ENCODE data around the gene ZFP30. TPM values are rescaled to one million over a fixed set of nuclear protein-coding genes. Genes with fewer than 3 reads are reported as not detected.
A peak's percentile ranks its signal among the peaks of the same experiment; 100 is the strongest.

ZFP30 gene
- total and polyA plus RNA-seq, 2 of the 13 experiments (the other 11 are each of a cell fraction or from before 2014, with no cell fraction given), result 3.4 to 19.2 TPM

DNA sequence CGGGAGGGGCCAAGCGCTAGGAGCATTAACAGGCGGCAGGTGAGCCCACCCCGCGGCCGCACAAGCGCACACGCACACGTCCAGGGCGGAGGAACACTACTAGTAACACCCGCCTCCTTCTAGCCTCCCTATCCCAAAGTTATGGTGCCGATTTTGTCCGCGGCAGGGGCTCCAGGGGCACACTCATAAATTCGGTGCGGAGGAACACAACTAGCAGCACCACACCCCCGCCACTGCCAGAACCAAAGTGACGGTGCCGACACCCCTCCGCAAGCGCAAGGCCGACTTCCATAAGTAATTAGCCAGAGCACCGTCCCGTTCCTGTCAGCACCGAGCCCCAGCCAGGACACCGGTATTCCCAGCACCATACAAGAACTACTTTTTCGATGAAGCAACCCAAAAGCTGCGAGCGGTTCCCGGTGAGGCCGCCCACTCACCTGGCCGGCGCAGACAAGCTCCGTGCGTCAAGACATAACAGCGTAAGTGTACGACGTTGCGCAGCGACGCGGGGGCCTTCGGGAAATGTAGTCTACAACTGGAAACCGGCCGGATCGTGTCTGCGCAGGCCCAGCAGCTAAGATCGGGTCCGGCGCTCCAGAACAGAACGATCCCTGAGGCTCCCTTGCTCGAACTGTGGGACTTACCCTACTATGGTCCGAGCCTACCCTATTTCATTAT is 60.8 kb downstream of the ZFP30 start, which contains the start of the genes ZNF540 and ZNF571 (continued):
- TF ChIP-seq ATF7-NPFF (CRISPR knock-in tag; IDR thresholded peaks at IDR 0.05; ENCODE audit: low read depth), result no peak
- TF ChIP-seq CERS6 (CRISPR knock-in tag; IDR thresholded peaks at IDR 0.05), result no peak
- TF ChIP-seq NCOR1 (IDR thresholded peaks at IDR 0.05; ENCODE audit: borderline replicate concordance, low read length), result no peak
- 0 out of 2 replicates have a peak, but pooled peaks have one; percentile 50 for TF ChIP-seq KLF15 (CRISPR knock-in tag; IDR thresholded peaks at IDR 0.05; ENCODE audit: borderline replicate concordance)
- TF ChIP-seq ZKSCAN5 (CRISPR knock-in tag; IDR thresholded peaks at IDR 0.05), result no peak
- TF ChIP-seq, protein P1, sequence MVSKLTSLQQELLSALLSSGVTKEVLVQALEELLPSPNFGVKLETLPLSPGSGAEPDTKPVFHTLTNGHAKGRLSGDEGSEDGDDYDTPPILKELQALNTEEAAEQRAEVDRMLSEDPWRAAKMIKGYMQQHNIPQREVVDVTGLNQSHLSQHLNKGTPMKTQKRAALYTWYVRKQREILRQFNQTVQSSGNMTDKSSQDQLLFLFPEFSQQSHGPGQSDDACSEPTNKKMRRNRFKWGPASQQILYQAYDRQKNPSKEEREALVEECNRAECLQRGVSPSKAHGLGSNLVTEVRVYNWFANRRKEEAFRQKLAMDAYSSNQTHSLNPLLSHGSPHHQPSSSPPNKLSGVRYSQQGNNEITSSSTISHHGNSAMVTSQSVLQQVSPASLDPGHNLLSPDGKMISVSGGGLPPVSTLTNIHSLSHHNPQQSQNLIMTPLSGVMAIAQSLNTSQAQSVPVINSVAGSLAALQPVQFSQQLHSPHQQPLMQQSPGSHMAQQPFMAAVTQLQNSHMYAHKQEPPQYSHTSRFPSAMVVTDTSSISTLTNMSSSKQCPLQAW (CRISPR knock-in tag; IDR thresholded peaks at IDR 0.05), result no peak; the same call in 1 of the 2 replicates
- TF ChIP-seq RFXAP (CRISPR knock-in tag; IDR thresholded peaks at IDR 0.05; ENCODE audit: borderline replicate concordance), result peak; percentile 53
- TF ChIP-seq NR2C2 (CRISPR knock-in tag; IDR thresholded peaks at IDR 0.05; ENCODE audit: borderline replicate concordance), result peak; percentile 78
- TF ChIP-seq, protein P2, sequence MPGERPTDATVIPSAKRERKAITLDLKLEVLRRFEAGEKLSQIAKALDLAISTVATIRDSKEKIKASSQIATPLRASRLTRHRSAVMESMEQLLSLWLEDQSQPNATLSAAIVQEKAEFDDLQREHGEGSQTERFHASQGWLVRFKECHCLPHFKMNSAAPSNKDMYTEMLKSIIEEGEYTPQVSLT (CRISPR knock-in tag; IDR thresholded peaks at IDR 0.05; ENCODE audit: borderline replicate concordance, low read depth), result no peak
- no peak for TF ChIP-seq ZNF232 (CRISPR knock-in tag; IDR thresholded peaks at IDR 0.05; ENCODE audit: borderline replicate concordance)
- no peak for TF ChIP-seq ZNF598 (CRISPR knock-in tag; IDR thresholded peaks at IDR 0.05; ENCODE audit: borderline replicate concordance)
- no peak for TF ChIP-seq FOXO4 (CRISPR knock-in tag; conservative IDR thresholded peaks at IDR 0.05)
- peak; percentile 35; the same call in 1 of the 2 replicates for TF ChIP-seq NR2F2 (IDR thresholded peaks at IDR 0.05; ENCODE audit: borderline replicate concordance, low read depth)
- TF ChIP-seq, protein P3, sequence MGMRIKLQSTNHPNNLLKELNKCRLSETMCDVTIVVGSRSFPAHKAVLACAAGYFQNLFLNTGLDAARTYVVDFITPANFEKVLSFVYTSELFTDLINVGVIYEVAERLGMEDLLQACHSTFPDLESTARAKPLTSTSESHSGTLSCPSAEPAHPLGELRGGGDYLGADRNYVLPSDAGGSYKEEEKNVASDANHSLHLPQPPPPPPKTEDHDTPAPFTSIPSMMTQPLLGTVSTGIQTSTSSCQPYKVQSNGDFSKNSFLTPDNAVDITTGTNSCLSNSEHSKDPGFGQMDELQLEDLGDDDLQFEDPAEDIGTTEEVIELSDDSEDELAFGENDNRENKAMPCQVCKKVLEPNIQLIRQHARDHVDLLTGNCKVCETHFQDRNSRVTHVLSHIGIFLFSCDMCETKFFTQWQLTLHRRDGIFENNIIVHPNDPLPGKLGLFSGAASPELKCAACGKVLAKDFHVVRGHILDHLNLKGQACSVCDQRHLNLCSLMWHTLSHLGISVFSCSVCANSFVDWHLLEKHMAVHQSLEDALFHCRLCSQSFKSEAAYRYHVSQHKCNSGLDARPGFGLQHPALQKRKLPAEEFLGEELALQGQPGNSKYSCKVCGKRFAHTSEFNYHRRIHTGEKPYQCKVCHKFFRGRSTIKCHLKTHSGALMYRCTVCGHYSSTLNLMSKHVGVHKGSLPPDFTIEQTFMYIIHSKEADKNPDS (CRISPR knock-in tag; IDR thresholded peaks at IDR 0.05), result no peak
- TF ChIP-seq SRF (IDR thresholded peaks at IDR 0.05; ENCODE audit: low read depth, low read length), result no peak
- TF ChIP-seq, protein P4, sequence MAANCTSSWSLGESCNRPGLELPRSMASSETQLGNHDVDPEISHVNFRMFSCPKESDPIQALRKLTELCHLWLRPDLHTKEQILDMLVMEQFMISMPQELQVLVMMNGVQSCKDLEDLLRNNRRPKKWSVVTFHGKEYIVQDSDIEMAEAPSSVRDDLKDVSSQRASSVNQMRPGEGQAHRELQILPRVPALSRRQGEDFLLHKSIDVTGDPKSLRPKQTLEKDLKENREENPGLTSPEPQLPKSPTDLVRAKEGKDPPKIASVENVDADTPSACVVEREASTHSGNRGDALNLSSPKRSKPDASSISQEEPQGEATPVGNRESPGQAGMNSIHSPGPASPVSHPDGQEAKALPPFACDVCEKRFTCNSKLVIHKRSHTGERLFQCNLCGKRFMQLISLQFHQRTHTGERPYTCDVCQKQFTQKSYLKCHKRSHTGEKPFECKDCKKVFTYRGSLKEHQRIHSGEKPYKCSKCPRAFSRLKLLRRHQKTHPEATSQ (CRISPR knock-in tag; IDR thresholded peaks at IDR 0.05; ENCODE audit: borderline replicate concordance), result peak; percentile 44; the same call in 1 of the 2 replicates
- no peak for TF ChIP-seq TP53 (CRISPR knock-in tag; conservative IDR thresholded peaks at IDR 0.05)
- peak; percentile 60; the same call in 1 of the 2 replicates for TF ChIP-seq TFAP4 (IDR thresholded peaks at IDR 0.05; ENCODE audit: borderline replicate concordance, low read depth)
- TF ChIP-seq KLF16 (CRISPR knock-in tag; IDR thresholded peaks at IDR 0.05), result 0 out of 4 replicates have a peak, but pooled peaks of 1 of the 2 experiments have one; percentile 31
